Bronchial smooth muscle cell (primary cell): ENCODE results near the gene PATE3. TPM values are rescaled to one million over a fixed set of nuclear protein-coding genes. Genes with fewer than 3 reads are reported as not detected.

Source experiments
- total RNA-seq: library from RNA; depleted of rRNA; stranded (reverse); fragments of >200 nt; gene quantifications from 2 replicates; pipeline ENCODE4 v1.2.1, GENCODE V29; 2014

Gene PATE3, protein sequence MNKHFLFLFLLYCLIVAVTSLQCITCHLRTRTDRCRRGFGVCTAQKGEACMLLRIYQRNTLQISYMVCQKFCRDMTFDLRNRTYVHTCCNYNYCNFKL
- not detected in 2 replicates for total RNA-seq

DNA sequence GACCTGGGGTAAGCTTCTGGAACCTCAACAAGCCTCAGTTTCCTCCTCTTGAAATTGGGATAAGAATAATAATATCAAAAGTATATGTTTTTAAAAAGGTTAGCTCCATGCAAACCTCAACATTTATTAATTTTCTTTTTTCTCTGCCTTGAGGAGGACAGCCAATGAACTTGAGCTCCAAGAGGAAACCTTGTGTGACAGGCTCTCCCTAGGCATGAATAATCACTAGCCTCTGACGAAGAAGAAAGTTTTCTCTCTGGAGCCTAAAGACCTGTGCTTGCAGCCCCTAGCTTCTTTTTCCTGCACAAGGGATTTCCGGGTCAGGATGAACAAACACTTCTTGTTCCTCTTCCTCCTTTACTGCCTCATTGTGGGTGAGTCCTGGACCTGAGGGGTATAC is at the start of gene PATE3:
PATE3 (plus strand) TSS at position 301 of the 400 bp plus-strand sequence; CDS start at position 326, 25 bp downstream.

DNA sequence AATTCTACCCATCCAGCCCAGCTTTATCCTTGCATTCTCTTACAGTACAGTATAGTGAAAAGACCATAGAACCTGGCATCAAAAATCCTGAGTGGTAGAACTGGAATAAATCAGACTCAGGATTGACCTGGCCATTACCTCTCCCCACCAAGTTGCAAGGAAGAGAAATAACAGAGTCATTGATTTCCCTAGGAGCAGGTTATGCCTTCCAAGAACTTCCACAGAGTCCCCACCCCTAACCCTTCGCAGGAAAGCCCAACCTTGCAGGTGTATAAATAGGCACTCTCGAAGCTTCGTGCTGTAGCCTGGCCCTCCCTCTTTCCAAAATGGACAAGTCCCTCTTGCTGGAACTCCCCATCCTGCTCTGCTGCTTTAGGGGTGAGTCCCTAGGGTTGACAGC is 41.9 kb upstream of the PATE3 start, which contains the start of gene PATE1:
PATE1 (plus strand) TSS at position 301 of the 400 bp plus-strand sequence; CDS start at position 327, 26 bp downstream.

DNA sequence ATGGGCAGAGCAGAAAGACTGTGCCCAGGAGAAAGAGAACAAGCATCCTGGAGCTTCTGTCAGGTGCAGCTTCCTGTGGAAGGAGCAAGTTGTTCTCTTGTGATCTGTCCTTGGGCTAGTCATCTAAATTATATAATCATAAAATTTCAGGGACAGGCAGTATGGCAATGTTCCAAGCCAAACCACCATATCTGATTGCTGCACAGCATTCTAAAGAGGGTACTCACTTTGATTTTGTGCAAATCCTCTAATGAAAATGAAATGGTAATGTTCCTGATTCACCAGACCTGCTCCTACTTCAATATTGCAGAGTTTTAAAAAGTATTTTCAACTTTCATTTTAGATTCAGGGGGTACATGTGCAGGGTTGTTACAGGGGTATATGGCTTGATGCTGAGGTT is 9.2 kb upstream of the PATE3 start, which contains the start of gene PATE2:
PATE2 (minus strand) TSS at position 101 of the 400 bp plus-strand sequence; CDS start at position 46, 55 bp downstream.

DNA sequence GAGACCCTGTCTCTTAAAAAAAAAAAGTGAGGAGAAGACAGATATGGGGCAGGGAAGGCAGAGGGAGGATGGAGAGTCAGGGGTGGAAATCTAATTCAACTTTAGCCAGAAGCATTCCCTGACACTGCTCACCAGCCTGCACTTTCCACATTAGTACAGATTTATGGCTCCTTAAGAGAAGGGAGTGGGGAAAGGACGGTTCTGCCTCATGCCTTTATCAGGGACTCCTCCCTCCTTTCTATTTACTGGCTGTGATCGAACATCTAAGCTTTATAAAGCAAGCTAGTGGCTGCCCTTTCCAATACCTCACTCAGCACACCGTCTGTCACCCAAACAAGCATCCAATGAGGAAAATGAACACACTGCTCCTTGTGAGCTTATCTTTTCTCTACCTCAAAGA is 45.1 kb downstream of the PATE3 start, which contains the start of gene PATE4:
PATE4 (plus strand) TSS at position 301 of the 400 bp plus-strand sequence; CDS start at position 345, 44 bp downstream.

Other genes starting within 250 kb of the PATE3 start
- 71.8 and 84.2 TPM in 2 replicates for gene EI24, start 218.7 kb upstream of the PATE3 start, total RNA-seq
- 161 and 368 TPM in 2 replicates for gene STT3A, start 195.3 kb upstream of the PATE3 start, total RNA-seq
- 16.2 and 32.0 TPM in 2 replicates for gene CHEK1, start 163.0 kb upstream of the PATE3 start, total RNA-seq
- not detected in 2 replicates for gene ACRV1, start 107.3 kb upstream of the PATE3 start, total RNA-seq
- gene PATE1, start 41.8 kb upstream of the PATE3 start, total RNA-seq, result not detected in 2 replicates
- gene PATE2, start 9.3 kb upstream of the PATE3 start, total RNA-seq, result not detected in 2 replicates
- not detected in 2 replicates for gene PATE4, start 45.2 kb downstream of the PATE3 start, total RNA-seq
- 2.7 and 3.8 TPM in 2 replicates for gene HYLS1, start 99.5 kb downstream of the PATE3 start, total RNA-seq
- 11.3 and 12.8 TPM in 2 replicates for gene PUS3, start 115.1 kb downstream of the PATE3 start, total RNA-seq
- gene DDX25, start 116.4 kb downstream of the PATE3 start, total RNA-seq, result under 0.01 TPM in 1 of 2 replicates, not detected in the other
- gene VSIG10L2, start 157.9 kb downstream of the PATE3 start, total RNA-seq, result 0.09 TPM in 1 of 2 replicates, not detected in the other